ENCODE results near the gene OIT3.

GRCh38 chr10:72930276-72930675, 36.7 kb downstream of the OIT3 start:
- TF ChIP-seq CTCF (IDR thresholded peaks at IDR 0.05): no peak
- TF ChIP-seq POLR2A (IDR thresholded peaks at IDR 0.05): no peak
